ENCODE measurements around the gene KDM4B. TPM values are rescaled to one million over a fixed set of nuclear protein-coding genes. Genes with fewer than 3 reads are reported as not detected.

The KDM4B gene
- total RNA-seq, 2 donors from 2014 or later: 49.1 to 54.0 TPM

- ATAC-seq (ENCODE audit: insufficient number of reproducible peaks, low FRiP score, low read depth): no peak
- Histone ChIP-seq H3K27me3 (replicated peaks; ENCODE audit: insufficient read depth) (no peaks in the 10 kb centered on the region), H3K4me1 (ENCODE audit: control insufficient read depth in 1 of 2, low read depth in 2 of 2) (no peaks in the 10 kb centered on the region), H3K36me3 (peaks cover 19% of the 10 kb centered on the region), H3K27ac (no peak overlapping the region), H3K9me3 (no peaks in the 10 kb centered on the region), H3K4me3 (no peak overlapping the region)
- TF ChIP-seq, protein P1, sequence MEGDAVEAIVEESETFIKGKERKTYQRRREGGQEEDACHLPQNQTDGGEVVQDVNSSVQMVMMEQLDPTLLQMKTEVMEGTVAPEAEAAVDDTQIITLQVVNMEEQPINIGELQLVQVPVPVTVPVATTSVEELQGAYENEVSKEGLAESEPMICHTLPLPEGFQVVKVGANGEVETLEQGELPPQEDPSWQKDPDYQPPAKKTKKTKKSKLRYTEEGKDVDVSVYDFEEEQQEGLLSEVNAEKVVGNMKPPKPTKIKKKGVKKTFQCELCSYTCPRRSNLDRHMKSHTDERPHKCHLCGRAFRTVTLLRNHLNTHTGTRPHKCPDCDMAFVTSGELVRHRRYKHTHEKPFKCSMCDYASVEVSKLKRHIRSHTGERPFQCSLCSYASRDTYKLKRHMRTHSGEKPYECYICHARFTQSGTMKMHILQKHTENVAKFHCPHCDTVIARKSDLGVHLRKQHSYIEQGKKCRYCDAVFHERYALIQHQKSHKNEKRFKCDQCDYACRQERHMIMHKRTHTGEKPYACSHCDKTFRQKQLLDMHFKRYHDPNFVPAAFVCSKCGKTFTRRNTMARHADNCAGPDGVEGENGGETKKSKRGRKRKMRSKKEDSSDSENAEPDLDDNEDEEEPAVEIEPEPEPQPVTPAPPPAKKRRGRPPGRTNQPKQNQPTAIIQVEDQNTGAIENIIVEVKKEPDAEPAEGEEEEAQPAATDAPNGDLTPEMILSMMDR (IDR thresholded peaks at IDR 0.05): no peak
- DNase-seq (ENCODE audit: low spot score): no peak
These were observed 103.2 kb downstream of the KDM4B start for GRCh38 chr19:5072115-5072514.

- H3K9me3 ChIP-seq: no peaks in the 10 kb centered on the region
- peaks cover 26% of the 10 kb centered on the region for H3K36me3 ChIP-seq
These were observed 104.4 kb downstream of the KDM4B start for GRCh38 chr19:5073153-5073844.

DNA sequence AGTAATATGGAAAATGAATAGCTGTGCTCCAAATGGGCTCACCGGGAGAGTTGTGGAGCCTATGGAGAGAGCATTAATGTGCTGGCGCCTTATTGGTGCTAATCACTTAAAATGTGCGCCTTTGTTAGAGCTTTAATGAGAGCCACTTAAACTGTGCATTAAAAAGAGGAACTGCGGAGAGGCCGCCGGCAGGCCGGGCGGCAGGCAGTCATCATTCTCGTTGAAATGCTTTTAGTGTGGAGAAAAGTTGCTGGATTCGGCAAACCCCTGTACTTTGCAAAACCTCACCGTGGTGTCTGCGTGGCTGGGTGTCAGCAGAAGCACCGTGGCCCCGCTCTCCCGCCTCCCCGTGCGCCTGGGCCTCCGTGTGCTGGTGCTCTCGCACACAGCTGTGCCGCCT is 105.5 kb downstream of the KDM4B start:
- H3K4me1 ChIP-seq (ENCODE audit: control insufficient read depth in 1 of 2, low read depth in 2 of 2): no peaks in the 10 kb centered on the region
- H3K36me3 ChIP-seq: peaks cover 33% of the 10 kb centered on the region
- no peak overlapping the region for H3K27ac ChIP-seq
- H3K9me3 ChIP-seq: no peaks in the 10 kb centered on the region
- no peak for DNase-seq (ENCODE audit: low spot score)
- H3K27me3 ChIP-seq (replicated peaks; ENCODE audit: insufficient read depth): no peaks in the 10 kb centered on the region
- TF ChIP-seq, protein P1 (IDR thresholded peaks at IDR 0.05): no peak
- no peak overlapping the region for H3K4me3 ChIP-seq
- ATAC-seq (ENCODE audit: insufficient number of reproducible peaks, low FRiP score, low read depth): no peak

More at GRCh38 chr19:5073153-5073844, 104.4 kb downstream of the KDM4B start:
- TF ChIP-seq, protein P1 (IDR thresholded peaks at IDR 0.05): no peak
- Histone ChIP-seq H3K4me1 (ENCODE audit: control insufficient read depth in 1 of 2, low read depth in 2 of 2) (no peaks in the 10 kb centered on the region), H3K27ac (no peak overlapping the region), H3K27me3 (replicated peaks; ENCODE audit: insufficient read depth) (no peaks in the 10 kb centered on the region), H3K4me3 (no peak overlapping the region)
- no peak for DNase-seq (ENCODE audit: low spot score)
- no peak for ATAC-seq (ENCODE audit: insufficient number of reproducible peaks, low FRiP score, low read depth)

GRCh38 chr19:5074830-5075394 is 106.0 kb downstream of the KDM4B start:
- no peak for ATAC-seq (ENCODE audit: insufficient number of reproducible peaks, low FRiP score, low read depth)
- H3K9me3 ChIP-seq: no peaks in the 10 kb centered on the region
- peaks cover 34% of the 10 kb centered on the region for H3K36me3 ChIP-seq

GRCh38 chr19:5075597-5075996 is 106.7 kb downstream of the KDM4B start:
- ATAC-seq (ENCODE audit: insufficient number of reproducible peaks, low FRiP score, low read depth): no peak
- H3K36me3 ChIP-seq: peaks cover 28% of the 10 kb centered on the region

More at GRCh38 chr19:5074830-5075394, 106.0 kb downstream of the KDM4B start:
- H3K4me1 ChIP-seq (ENCODE audit: control insufficient read depth in 1 of 2, low read depth in 2 of 2): no peaks in the 10 kb centered on the region
- H3K4me3 ChIP-seq: no peak overlapping the region
- no peak overlapping the region for H3K27ac ChIP-seq
- TF ChIP-seq, protein P1 (IDR thresholded peaks at IDR 0.05): no peak
- no peaks in the 10 kb centered on the region for H3K27me3 ChIP-seq (replicated peaks; ENCODE audit: insufficient read depth)
- no peak for DNase-seq (ENCODE audit: low spot score)

More at GRCh38 chr19:5075597-5075996, 106.7 kb downstream of the KDM4B start:
- TF ChIP-seq, protein P1 (IDR thresholded peaks at IDR 0.05): no peak
- Histone ChIP-seq H3K27me3 (replicated peaks; ENCODE audit: insufficient read depth) (no peaks in the 10 kb centered on the region), H3K27ac (no peak overlapping the region), H3K4me1 (ENCODE audit: control insufficient read depth in 1 of 2, low read depth in 2 of 2) (no peaks in the 10 kb centered on the region), H3K4me3 (no peak overlapping the region), H3K9me3 (no peaks in the 10 kb centered on the region)
- no peak for DNase-seq (ENCODE audit: low spot score)

Data from thoracic aorta (tissue), 2 donors.